ENCODE data around the gene TMEM45A. TPM values are rescaled to one million over a fixed set of nuclear protein-coding genes. Genes with fewer than 3 reads are reported as not detected.

The TMEM45A gene
- total and polyA plus RNA-seq, 2 donors (not counting 3 experiments of a cell fraction or from before 2014, with no cell fraction given) = 5.6 to 8.6 TPM

DNA sequence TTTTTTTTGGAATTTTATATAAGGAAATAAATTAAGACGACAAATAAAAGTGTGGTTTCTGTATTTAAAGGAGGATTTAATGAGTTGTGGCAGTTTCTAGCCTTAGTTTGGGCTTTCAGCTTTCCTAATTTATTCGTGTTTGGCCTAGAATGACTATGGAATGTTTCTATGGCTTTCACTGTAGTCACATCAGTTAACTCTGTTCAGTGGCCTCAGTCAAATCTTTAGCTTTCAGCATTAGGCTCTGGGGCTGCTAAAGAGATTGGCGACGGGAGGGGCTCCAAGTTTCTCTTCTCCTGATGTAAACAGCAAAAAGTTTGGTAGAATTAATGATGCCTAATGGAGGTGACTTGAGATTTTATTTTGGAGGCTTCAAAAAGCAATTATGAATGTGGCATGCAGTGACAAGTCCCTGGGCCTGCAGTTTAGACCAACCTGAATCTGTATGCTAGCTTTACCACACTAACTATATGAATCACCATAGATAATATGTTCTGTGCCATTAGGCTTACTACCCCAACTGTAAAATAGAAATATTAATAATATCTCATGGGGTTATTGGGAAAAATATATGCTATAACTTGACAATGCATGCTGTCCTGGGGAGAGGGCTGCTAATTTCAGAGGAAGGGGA, 69.9 kb downstream of the TMEM45A start:
- intact Hi-C loops (cut with micrococcal nuclease) = no loop called here

More for the DNA sequence above, 69.9 kb downstream of the TMEM45A start:
- DNase-seq (ENCODE audit: low read depth, low spot score) (no peak), FAIRE-seq (no peak)
- H3K27ac ChIP-seq (ENCODE audit: insufficient read depth, low read depth, low read length) = no peak overlapping the region
- no peak overlapping the region for H2AFZ ChIP-seq (ENCODE audit: low read depth, low read length)
- CTCF ChIA-PET = interaction anchor here (0.7 to 1.5 kb wide), 4 partner anchors 19 to 100 kb away, joined by 3 to 4 read pairs (median 3); no protein-coding TSS in a partner anchor
- POLR2A ChIA-PET = no interaction called here
- no peaks in the 10 kb centered on the region for H3K9me1 ChIP-seq (replicated peaks; ENCODE audit: control insufficient read depth, extremely low read depth, insufficient read depth, low read length)
- no peaks in the 10 kb centered on the region for H3K79me2 ChIP-seq (ENCODE audit: control insufficient read depth, insufficient read depth, low read length)
- no peaks in the 10 kb centered on the region for H3K36me3 ChIP-seq (ENCODE audit: control insufficient read depth in 2 of 2, extremely low read depth in 1 of 2, insufficient read depth in 2 of 2, low read length in 2 of 2)
- H3K4me1 ChIP-seq (ENCODE audit: control insufficient read depth, extremely low read depth, insufficient read depth, low read length) = no peaks in the 10 kb centered on the region
- H3K9me3 ChIP-seq (replicated peaks; ENCODE audit: control insufficient read depth, insufficient read depth, low read length) = no peaks in the 10 kb centered on the region
- no peak overlapping the region for H3K9ac ChIP-seq (replicated peaks; ENCODE audit: extremely low read depth, insufficient read depth, low read length)
- no peak overlapping the region for H3K4me3 ChIP-seq (replicated peaks in 1 of 3; ENCODE audit: insufficient read depth in 1 of 3, low read depth in 1 of 3, low read length in 3 of 3)
- dilution Hi-C loops (cut with MboI; ENCODE audit: extremely low pct_ligation_motif_present, low sequenced_read_pairs) = no loop called here
- BruUV-seq (replicated peaks) = no TSS peak
- TF ChIP-seq EZH2 (IDR thresholded peaks at IDR 0.05; ENCODE audit: borderline replicate concordance, low read depth, low read length, severe bottlenecking) (no peak), POLR2AphosphoS5 (IDR thresholded peaks at IDR 0.05; ENCODE audit: insufficient read depth, low read depth, low read length) (no peak), GATA2 (IDR thresholded peaks at IDR 0.05; ENCODE audit: insufficient read depth, insufficient read length, low read depth, low read length) (no peak), FOS (IDR thresholded peaks at IDR 0.05; ENCODE audit: borderline replicate concordance, insufficient read depth, low read length) (no peak), POLR2A (IDR thresholded peaks at IDR 0.05; ENCODE audit: low read depth, low read length) (no peak), MYC (IDR thresholded peaks at IDR 0.05; ENCODE audit: low read depth, low read length) (no peak), JUN (IDR thresholded peaks at IDR 0.05; ENCODE audit: borderline replicate concordance, insufficient read depth, insufficient read length, low read depth) (no peak)
- TF ChIP-seq, protein P1, sequence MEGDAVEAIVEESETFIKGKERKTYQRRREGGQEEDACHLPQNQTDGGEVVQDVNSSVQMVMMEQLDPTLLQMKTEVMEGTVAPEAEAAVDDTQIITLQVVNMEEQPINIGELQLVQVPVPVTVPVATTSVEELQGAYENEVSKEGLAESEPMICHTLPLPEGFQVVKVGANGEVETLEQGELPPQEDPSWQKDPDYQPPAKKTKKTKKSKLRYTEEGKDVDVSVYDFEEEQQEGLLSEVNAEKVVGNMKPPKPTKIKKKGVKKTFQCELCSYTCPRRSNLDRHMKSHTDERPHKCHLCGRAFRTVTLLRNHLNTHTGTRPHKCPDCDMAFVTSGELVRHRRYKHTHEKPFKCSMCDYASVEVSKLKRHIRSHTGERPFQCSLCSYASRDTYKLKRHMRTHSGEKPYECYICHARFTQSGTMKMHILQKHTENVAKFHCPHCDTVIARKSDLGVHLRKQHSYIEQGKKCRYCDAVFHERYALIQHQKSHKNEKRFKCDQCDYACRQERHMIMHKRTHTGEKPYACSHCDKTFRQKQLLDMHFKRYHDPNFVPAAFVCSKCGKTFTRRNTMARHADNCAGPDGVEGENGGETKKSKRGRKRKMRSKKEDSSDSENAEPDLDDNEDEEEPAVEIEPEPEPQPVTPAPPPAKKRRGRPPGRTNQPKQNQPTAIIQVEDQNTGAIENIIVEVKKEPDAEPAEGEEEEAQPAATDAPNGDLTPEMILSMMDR (IDR thresholded peaks at IDR 0.05; ENCODE audit: extremely low read depth in 1 of 2, insufficient read depth in 1 of 2, low read depth in 1 of 2, low read length in 2 of 2) = no peak
- TF ChIP-seq, protein P2, sequence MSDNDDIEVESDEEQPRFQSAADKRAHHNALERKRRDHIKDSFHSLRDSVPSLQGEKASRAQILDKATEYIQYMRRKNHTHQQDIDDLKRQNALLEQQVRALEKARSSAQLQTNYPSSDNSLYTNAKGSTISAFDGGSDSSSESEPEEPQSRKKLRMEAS (IDR thresholded peaks at IDR 0.05; ENCODE audit: insufficient read depth, insufficient read length) = no peak
- H3K4me2 ChIP-seq (ENCODE audit: insufficient read depth, low read length) = no peak overlapping the region
- no peaks in the 10 kb centered on the region for H4K20me1 ChIP-seq (replicated peaks; ENCODE audit: control insufficient read depth, extremely low read depth, insufficient read depth, low read length)
- no peaks in the 10 kb centered on the region for H3K27me3 ChIP-seq (ENCODE audit: control insufficient read depth in 2 of 2, insufficient read depth in 2 of 2, low read length in 2 of 2)
